H9 (cell line): ENCODE measurements around the gene CDSN. TPM values are rescaled to one million over a fixed set of nuclear protein-coding genes. Genes with fewer than 3 reads are reported as not detected.

Experiments used
- DNase-seq: peaks from one replicate; pipeline ENCODE4 v3.0.0-alpha.2; 2017
- H2AFZ ChIP-seq: one replicate; pipeline ENCODE4 v1.6.1; 2013; ENCODE audit warnings: mild to moderate bottlenecking, low read length, control low read depth, moderate library complexity
- H2AK5ac ChIP-seq: 2 replicates; pipeline ENCODE4 v1.6.1; 2013; ENCODE audit warnings: low read length, control low read depth, mixed read lengths; ENCODE audit not compliant: insufficient read length
- H2BK120ac ChIP-seq: one replicate; pipeline ENCODE4 v1.6.1; 2013; ENCODE audit warnings: low read depth, mild to moderate bottlenecking, low read length, control low read depth, inconsistent platforms; ENCODE audit not compliant: poor library complexity, severe bottlenecking
- H2BK12ac ChIP-seq: 2 replicates; pipeline ENCODE4 v1.6.1; 2013; ENCODE audit warnings: low read length, control low read depth, mixed read lengths, low read depth; ENCODE audit not compliant: insufficient read length
- H2BK15ac ChIP-seq: 2 replicates; pipeline ENCODE4 v1.6.1; 2013; ENCODE audit warnings: low read depth, low read length, control low read depth
- H2BK20ac ChIP-seq: one replicate; pipeline ENCODE4 v1.6.1; 2013; ENCODE audit warnings: low read depth, mild to moderate bottlenecking, low read length, control low read depth, inconsistent platforms; ENCODE audit not compliant: poor library complexity, severe bottlenecking
- H2BK5ac ChIP-seq: 2 replicates; pipeline ENCODE4 v1.6.1; 2013; ENCODE audit warnings: low read length, control low read depth, mixed read lengths; ENCODE audit not compliant: insufficient read length
- H3K14ac ChIP-seq: 2 replicates; pipeline ENCODE4 v1.6.1; 2013; ENCODE audit warnings: low read length, control low read depth; ENCODE audit not compliant: insufficient read depth
- H3K18ac ChIP-seq: 2 replicates; pipeline ENCODE4 v1.6.1; 2013; ENCODE audit warnings: low read depth, mild to moderate bottlenecking, mixed read lengths, low read length, control low read depth; ENCODE audit not compliant: insufficient read length
- H3K23ac ChIP-seq: 2 replicates; pipeline ENCODE4 v1.6.1; 2013; ENCODE audit warnings: low read length, control low read depth, mixed read lengths, low read depth; ENCODE audit not compliant: insufficient read length
- H3K23me2 ChIP-seq: 2 replicates; pipeline ENCODE4 v1.6.1; 2013; ENCODE audit warnings: low read depth, mild to moderate bottlenecking, mixed read lengths, low read length, control low read depth; ENCODE audit not compliant: insufficient read length, poor library complexity, severe bottlenecking
- H3K27ac ChIP-seq: 2 replicates; pipeline ENCODE4 v1.5.1; 2013; ENCODE audit warnings: low read length, control low read depth, mixed read lengths, low read depth; ENCODE audit not compliant: insufficient read length
- H3K27me3 ChIP-seq: 2 replicates; pipeline ENCODE4 v1.6.1; 2013; ENCODE audit warnings: low read length, control low read depth, inconsistent platforms; ENCODE audit not compliant: insufficient read depth
- H3K4ac ChIP-seq: 2 replicates; pipeline ENCODE4 v1.6.1; 2013; ENCODE audit warnings: low read depth, mild to moderate bottlenecking, control low read depth, inconsistent platforms, low read length, moderate library complexity
- H3K4me1 ChIP-seq: 2 replicates; pipeline ENCODE4 v1.6.1; 2013; ENCODE audit warnings: low read length, control low read depth, inconsistent platforms; ENCODE audit not compliant: insufficient read depth
- H3K4me2 ChIP-seq: 2 replicates; pipeline ENCODE4 v1.6.1; 2013; ENCODE audit warnings: low read length, control low read depth, mixed read lengths; ENCODE audit not compliant: insufficient read length, insufficient read depth
- H3K56ac ChIP-seq: 2 replicates; pipeline ENCODE4 v1.6.1; 2013; ENCODE audit warnings: low read depth, mild to moderate bottlenecking, mixed read lengths, low read length, control low read depth; ENCODE audit not compliant: insufficient read length
- H3K79me1 ChIP-seq: 2 replicates; pipeline ENCODE4 v1.6.1; 2013; ENCODE audit warnings: low read depth, mild to moderate bottlenecking, moderate library complexity, low read length, control low read depth, inconsistent platforms; ENCODE audit not compliant: insufficient read depth, poor library complexity, severe bottlenecking
- H3K79me2 ChIP-seq: 2 replicates; pipeline ENCODE4 v1.6.1; 2013; ENCODE audit warnings: low read length, control low read depth, inconsistent platforms; ENCODE audit not compliant: insufficient read depth
- H3K9ac ChIP-seq: 2 replicates; pipeline ENCODE4 v1.6.1; 2013; ENCODE audit warnings: low read length, control low read depth, mixed read lengths; ENCODE audit not compliant: insufficient read length; ENCODE audit errors: extremely low read depth
- H3K9me3 ChIP-seq: one replicate; pipeline ENCODE4 v1.6.1; 2013; ENCODE audit warnings: low read depth, low read length, inconsistent platforms; ENCODE audit not compliant: control insufficient read depth
- H3T11ph ChIP-seq: one replicate; pipeline ENCODE4 v1.6.1; 2013; ENCODE audit warnings: mild to moderate bottlenecking, low read length, control low read depth, inconsistent platforms
- H4K20me1 ChIP-seq: one replicate; pipeline ENCODE4 v1.6.1; 2013; ENCODE audit not compliant: control insufficient read depth, insufficient read length, insufficient read depth
- H4K5ac ChIP-seq: 2 replicates; pipeline ENCODE4 v1.6.1; 2013; ENCODE audit warnings: low read depth, mild to moderate bottlenecking, mixed read lengths, low read length, control low read depth; ENCODE audit not compliant: insufficient read length
- H4K8ac ChIP-seq: replicated peaks from 2 replicates; pipeline ENCODE4 v1.6.1; 2013; ENCODE audit warnings: low read length, control low read depth, mixed read lengths, low read depth; ENCODE audit not compliant: insufficient read length
- H4K91ac ChIP-seq: 2 replicates; pipeline ENCODE4 v1.6.1; 2013; ENCODE audit warnings: low read depth, mild to moderate bottlenecking, moderate library complexity, mixed read lengths, low read length, control low read depth; ENCODE audit not compliant: insufficient read length
- H3K27ac Mint-ChIP-seq, 3 experiments: 2 replicates in 2 of 3; 3 replicates in 1 of 3; pipeline ENCODE4 v1.8.0; 2020 to 2021; ENCODE audit warnings: mixed read lengths in 3 of 3, mild to moderate bottlenecking in 1 of 3, moderate library complexity in 1 of 3
- H3K27me3 Mint-ChIP-seq: 2 replicates; pipeline ENCODE4 v1.8.0; 2021; ENCODE audit warnings: low read depth, mild to moderate bottlenecking, moderate library complexity, mixed read lengths
- H3K36me3 Mint-ChIP-seq, 3 experiments: 2 replicates in 2 of 3; 3 replicates in 1 of 3; pipeline ENCODE4 v1.8.0; 2020 to 2021; ENCODE audit warnings: low read depth in 3 of 3, mixed read lengths in 3 of 3; ENCODE audit not compliant: insufficient read depth in 1 of 3
- H3K4me1 Mint-ChIP-seq, 2 experiments: 2 replicates each; pipeline ENCODE4 v1.8.0; 2020; ENCODE audit warnings: mixed read lengths in 2 of 2
- H3K4me3 Mint-ChIP-seq, 2 experiments: 2 replicates in 1 of 2; 3 replicates in 1 of 2; pipeline ENCODE4 v1.8.0; 2020 to 2021; ENCODE audit warnings: mild to moderate bottlenecking in 2 of 2, mixed read lengths in 2 of 2, moderate library complexity in 1 of 2
- H3K9me3 Mint-ChIP-seq, 2 experiments: 2 replicates in 1 of 2; 3 replicates in 1 of 2; pipeline ENCODE4 v1.8.0; 2020; ENCODE audit warnings: mild to moderate bottlenecking in 2 of 2, mixed read lengths in 2 of 2, moderate library complexity in 1 of 2
- WGBS: extraction: QIAGEN DNeasy Blood & Tissue Kit; methylation state at CpG from one replicate; pipeline ENCODE4 v1.1.7; 2013; ENCODE audit warnings: missing lambda C conversion rate, low lambda C conversion rate, mixed read lengths; ENCODE audit not compliant: insufficient read length; ENCODE audit errors: extremely low coverage; 5-methylcytosine and 5-hydroxymethylcytosine counted together
- total RNA-seq: library from RNA; stranded (reverse); gene quantifications from 2 replicates; pipeline ENCODE4 v1.2.1, GENCODE V29; 2021
- TF ChIP-seq, protein P1 (sequence below): fragments of 200-600 bp; sonication (generic); conservative IDR thresholded peaks from 3 replicates; pipeline ENCODE4 v1.8.0; 2021; ENCODE audit warnings: antibody characterized with exemption, mild to moderate bottlenecking

Gene CDSN
- total RNA-seq, 1 experiment from 2014 or later, result not detected

DNA sequence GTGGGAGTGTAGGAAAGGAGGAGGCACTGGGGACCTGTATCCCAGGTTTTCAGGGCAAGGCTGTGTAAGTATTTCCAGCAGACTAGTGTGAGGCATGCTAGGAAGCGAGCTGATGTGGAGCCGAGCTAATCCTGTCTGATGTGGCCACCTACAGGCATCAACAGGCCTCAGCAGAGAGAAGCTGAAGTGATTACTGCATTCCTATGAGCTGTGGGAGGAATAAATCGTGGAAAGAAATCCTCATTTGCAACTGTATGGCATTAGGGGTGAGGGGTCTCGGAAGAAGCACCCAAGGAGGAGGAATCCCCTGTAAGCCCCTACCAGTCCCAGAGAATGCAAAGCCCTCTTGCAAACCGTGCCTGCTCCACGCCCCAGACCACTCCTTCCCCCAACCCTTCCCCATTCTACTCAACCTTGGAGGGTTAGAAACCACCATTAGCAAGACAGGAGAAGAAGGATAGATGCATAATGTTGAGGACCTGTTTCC is 49.5 kb downstream of the CDSN start:
- Histone ChIP-seq H2BK12ac (no peak overlapping the region), H3K27me3 (no peaks in the 10 kb centered on the region), H4K20me1 (no peaks in the 10 kb centered on the region), H2BK15ac (no peak overlapping the region), H3K79me2 (no peaks in the 10 kb centered on the region), H3K27ac (no peak overlapping the region), H2AK5ac (no peak overlapping the region), H3K4me2 (peak overlapping the region; percentile 1), H2BK5ac (no peak overlapping the region), H3K9ac (no peak overlapping the region), H4K91ac (no peak overlapping the region), H3K56ac (no peak overlapping the region), H4K5ac (no peak overlapping the region), H3K79me1 (no peaks in the 10 kb centered on the region), H4K8ac (no peak overlapping the region), H3K14ac (no peak overlapping the region), H2BK120ac (no peak overlapping the region), H3K9me3 (no peaks in the 10 kb centered on the region), H3K4me1 (peaks cover 2% of the 10 kb centered on the region; the same call in 1 of the 2 replicates), H2BK20ac (no peak overlapping the region), H2AFZ (no peak overlapping the region), H3K18ac (no peak overlapping the region), H3K23me2 (no peaks in the 10 kb centered on the region), H3T11ph (no peak overlapping the region), H3K4ac (no peak overlapping the region), H3K23ac (no peak overlapping the region)
- no CpG with 5 or more reads among the region's 6 CpGs for WGBS
- TF ChIP-seq, protein P1, sequence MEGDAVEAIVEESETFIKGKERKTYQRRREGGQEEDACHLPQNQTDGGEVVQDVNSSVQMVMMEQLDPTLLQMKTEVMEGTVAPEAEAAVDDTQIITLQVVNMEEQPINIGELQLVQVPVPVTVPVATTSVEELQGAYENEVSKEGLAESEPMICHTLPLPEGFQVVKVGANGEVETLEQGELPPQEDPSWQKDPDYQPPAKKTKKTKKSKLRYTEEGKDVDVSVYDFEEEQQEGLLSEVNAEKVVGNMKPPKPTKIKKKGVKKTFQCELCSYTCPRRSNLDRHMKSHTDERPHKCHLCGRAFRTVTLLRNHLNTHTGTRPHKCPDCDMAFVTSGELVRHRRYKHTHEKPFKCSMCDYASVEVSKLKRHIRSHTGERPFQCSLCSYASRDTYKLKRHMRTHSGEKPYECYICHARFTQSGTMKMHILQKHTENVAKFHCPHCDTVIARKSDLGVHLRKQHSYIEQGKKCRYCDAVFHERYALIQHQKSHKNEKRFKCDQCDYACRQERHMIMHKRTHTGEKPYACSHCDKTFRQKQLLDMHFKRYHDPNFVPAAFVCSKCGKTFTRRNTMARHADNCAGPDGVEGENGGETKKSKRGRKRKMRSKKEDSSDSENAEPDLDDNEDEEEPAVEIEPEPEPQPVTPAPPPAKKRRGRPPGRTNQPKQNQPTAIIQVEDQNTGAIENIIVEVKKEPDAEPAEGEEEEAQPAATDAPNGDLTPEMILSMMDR, result peak; percentile 74
- no peaks in the 10 kb centered on the region for H3K27me3 Mint-ChIP-seq
- peaks cover 0 to 8% of the 10 kb centered on the region in 2 experiments; a peak in 2 of 5 replicates for H3K9me3 Mint-ChIP-seq
- peaks cover 51% of the 10 kb centered on the region in 2 experiments for H3K4me1 Mint-ChIP-seq
- no peaks in the 10 kb centered on the region for H3K36me3 Mint-ChIP-seq
- peak overlapping the region; percentile 93 to 96 (median 95) for H3K27ac Mint-ChIP-seq
- DNase-seq, result peak; percentile 83
- H3K4me3 Mint-ChIP-seq, result peak overlapping the region; percentile 36 to 45
